Testis (tissue), 2 donors: Measurements from ENCODE around the gene MAPKAPK3.

Experiments
- POLR2A ChIP-seq: fragments of 450-650 bp; IDR thresholded peaks from one replicate; pipeline ENCODE4 v1.6.1; 2017; ENCODE audit warnings: antibody characterized with exemption, mild to moderate bottlenecking, moderate library complexity
- TF ChIP-seq, protein P1 (sequence below), 3 experiments: fragments of 450-650 bp in 2 of 3; fragments of 200-600 bp in 1 of 3; sonication (generic) in 1 of 3; IDR thresholded peaks; one replicate each; pipeline ENCODE4 v1.5.1; 2016 to 2019; ENCODE audit warnings: antibody characterized with exemption in 3 of 3, mild to moderate bottlenecking in 2 of 3, moderate library complexity in 1 of 3

DNA sequence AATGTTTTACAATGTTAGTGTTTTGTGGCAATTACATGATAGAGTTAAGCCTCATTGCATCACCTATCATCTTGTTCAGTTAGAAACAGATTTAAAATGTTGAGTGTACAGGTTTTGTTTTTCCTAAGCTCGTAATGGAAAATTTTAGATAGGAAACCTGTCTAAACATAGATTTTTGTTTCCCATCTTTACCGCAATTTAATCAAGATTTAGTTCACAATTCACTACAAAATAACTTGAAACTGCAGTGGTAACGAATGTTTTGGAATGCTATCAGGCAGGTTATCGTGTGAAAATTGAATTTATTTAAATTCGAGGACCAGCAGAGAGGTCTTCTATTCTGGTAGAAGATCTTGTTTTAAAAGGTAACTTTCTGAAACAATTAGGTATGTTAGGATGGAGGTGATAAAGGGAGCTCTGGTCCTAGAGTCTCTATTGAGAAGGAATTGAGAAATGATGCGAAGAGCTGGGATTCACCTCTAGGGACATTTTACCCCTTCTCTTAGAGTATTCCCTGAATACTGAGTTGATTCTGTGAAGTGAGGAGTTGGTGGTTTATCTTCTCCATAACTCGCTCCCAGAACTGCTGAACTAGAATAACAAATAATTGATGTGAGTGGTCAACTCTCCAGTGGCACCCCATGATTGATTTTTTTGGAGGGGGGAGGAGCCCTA, 59.2 kb downstream of the MAPKAPK3 start:
- no peak for TF ChIP-seq POLR2A
- TF ChIP-seq, protein P1, sequence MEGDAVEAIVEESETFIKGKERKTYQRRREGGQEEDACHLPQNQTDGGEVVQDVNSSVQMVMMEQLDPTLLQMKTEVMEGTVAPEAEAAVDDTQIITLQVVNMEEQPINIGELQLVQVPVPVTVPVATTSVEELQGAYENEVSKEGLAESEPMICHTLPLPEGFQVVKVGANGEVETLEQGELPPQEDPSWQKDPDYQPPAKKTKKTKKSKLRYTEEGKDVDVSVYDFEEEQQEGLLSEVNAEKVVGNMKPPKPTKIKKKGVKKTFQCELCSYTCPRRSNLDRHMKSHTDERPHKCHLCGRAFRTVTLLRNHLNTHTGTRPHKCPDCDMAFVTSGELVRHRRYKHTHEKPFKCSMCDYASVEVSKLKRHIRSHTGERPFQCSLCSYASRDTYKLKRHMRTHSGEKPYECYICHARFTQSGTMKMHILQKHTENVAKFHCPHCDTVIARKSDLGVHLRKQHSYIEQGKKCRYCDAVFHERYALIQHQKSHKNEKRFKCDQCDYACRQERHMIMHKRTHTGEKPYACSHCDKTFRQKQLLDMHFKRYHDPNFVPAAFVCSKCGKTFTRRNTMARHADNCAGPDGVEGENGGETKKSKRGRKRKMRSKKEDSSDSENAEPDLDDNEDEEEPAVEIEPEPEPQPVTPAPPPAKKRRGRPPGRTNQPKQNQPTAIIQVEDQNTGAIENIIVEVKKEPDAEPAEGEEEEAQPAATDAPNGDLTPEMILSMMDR (IDR thresholded peaks at IDR 0.05), result no peak
